GM12892 (cell line): ENCODE measurements around the gene MDM4.
"Not testable (repeated sequence)": the region's sequence is repeated elsewhere in the genome, so short reads cannot be mapped to it uniquely, and the experiment has no call there.

ENCODE experiments used
- POLR2A ChIP-seq: IDR thresholded peaks from 2 replicates; pipeline ENCODE4 v1.6.1; 2011; ENCODE audit warnings: low read depth, low read length, control low read depth
- POLR2AphosphoS5 ChIP-seq: IDR thresholded peaks from 2 replicates; pipeline ENCODE4 v1.6.1; 2011; ENCODE audit warnings: low read depth, low read length, control low read depth

DNA sequence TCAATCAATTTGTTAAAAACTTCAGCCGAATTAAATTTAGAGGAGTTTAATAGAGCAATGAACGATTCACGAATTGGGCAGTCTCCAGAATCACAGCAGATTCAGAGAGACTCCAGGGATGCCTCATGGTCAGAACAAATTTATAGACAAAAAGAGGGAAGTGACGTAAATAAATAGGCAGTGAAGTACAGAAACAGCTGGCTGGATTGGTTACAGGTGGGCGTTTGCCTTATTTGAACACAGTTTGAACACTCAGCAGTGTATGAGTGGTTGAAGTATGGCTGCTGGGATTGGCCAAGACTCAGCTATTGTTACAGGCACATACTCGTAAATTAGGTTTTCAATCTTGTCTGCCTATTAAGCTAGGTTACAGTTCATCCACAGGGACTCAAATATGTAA is 43.8 kb downstream of the MDM4 start:
- TF ChIP-seq POLR2AphosphoS5, POLR2A: not testable (repeated sequence)
